ENCODE results near the gene ZNF544.
A peak's percentile ranks its signal among the peaks of the same experiment; 100 is the strongest.
"Not testable (repeated sequence)": the region's sequence is repeated elsewhere in the genome, so short reads cannot be mapped to it uniquely, and the experiment has no call there.

The ZNF544 gene

DNA sequence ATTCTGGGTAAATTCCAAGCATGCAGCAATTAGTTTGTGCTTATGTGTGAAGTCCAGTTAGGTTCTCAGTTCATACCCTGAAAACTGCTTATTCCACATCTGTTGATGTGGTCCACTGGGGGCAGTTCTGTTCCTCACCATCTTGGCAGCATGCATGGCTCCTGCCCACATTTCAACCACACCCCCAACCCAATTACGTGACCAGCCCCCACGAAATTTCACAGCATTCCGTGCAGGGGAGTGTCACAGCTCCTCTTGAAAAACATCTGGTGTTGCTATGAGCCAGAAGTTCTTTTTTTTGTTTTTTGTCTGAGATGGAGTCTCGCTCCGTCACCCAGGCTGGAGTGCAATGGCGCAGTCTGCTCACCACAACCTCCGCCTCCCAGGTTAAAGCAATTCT is 67.4 kb downstream of the ZNF544 start:
- peak in 1 of 10 donors; percentile 14 for DNase-seq
- intact Hi-C loops (cut with DNase I): no loop called here

DNA sequence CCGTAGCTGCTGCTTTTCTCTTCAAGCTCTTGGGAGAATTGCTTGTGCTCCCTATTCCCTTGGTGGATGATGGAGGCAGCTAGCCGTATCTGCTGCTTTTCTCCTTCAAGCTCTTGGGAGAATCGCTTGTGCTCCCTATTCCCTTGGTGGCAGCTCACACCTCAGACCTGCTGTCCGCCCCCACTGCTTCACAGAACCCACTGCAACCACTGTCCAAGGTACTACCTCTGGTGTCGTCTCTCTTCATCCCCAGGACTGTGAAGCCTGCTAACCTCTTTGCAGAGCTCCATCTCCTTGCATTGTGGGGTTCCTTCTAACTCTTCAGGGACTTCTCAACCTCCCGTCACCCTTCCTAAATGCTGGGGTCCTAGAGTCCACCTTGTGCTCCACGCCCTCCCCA is 71.9 kb downstream of the ZNF544 start:
- peak in 1 of 10 donors; percentile 27 for DNase-seq
- intact Hi-C loops (cut with DNase I): loop anchor here (10.0 kb wide), 1 partner anchor 116 kb away; the partner anchor contains the start of gene ZNF274

DNA sequence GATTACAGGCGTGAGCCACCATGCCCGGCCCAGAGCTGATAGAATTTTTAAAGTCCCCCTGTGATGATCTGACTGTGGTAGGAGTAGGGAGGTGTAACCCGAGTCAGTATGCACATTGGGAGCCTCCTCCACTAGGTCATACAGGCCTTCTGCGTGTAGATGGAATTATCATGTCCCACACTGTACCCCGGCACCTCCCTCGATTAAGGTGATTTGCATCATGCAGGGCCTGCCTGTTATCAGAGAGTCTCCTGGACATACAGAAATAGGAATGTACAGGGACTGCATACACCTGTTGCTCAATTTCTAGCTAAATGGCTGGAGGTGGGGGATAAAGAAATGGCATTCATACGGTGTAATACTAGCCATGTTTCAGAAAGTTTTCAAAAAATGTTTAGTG is 75.5 kb downstream of the ZNF544 start:
- intact Hi-C loops (cut with DNase I): loop anchor here (2.0 to 10.0 kb wide), 3 partner anchors 23 to 119 kb away; partner anchors contain the start of genes ZNF274, ZNF8 and ZSCAN22
- DNase-seq: no peak

DNA sequence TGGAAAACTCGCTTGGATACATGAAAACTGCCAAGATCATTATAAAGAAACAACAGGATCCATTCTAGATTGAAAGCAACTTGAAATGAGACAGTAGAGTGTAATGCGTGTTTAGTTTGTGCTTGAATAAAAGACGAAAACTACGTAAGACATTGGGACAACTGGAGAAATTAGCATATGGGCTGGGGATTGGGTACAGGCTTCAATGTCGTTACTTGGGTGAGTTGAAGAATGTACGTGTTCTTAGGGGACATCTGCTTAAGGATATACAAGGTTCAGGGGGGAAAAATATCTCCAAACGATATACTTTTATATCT is 76.0 kb downstream of the ZNF544 start:
- no peak for DNase-seq
- intact Hi-C loops (cut with DNase I): loop anchor here (2.0 to 10.0 kb wide), 3 partner anchors 22 to 120 kb away; partner anchors contain the start of genes ZNF274, ZNF8 and ZSCAN22

DNA sequence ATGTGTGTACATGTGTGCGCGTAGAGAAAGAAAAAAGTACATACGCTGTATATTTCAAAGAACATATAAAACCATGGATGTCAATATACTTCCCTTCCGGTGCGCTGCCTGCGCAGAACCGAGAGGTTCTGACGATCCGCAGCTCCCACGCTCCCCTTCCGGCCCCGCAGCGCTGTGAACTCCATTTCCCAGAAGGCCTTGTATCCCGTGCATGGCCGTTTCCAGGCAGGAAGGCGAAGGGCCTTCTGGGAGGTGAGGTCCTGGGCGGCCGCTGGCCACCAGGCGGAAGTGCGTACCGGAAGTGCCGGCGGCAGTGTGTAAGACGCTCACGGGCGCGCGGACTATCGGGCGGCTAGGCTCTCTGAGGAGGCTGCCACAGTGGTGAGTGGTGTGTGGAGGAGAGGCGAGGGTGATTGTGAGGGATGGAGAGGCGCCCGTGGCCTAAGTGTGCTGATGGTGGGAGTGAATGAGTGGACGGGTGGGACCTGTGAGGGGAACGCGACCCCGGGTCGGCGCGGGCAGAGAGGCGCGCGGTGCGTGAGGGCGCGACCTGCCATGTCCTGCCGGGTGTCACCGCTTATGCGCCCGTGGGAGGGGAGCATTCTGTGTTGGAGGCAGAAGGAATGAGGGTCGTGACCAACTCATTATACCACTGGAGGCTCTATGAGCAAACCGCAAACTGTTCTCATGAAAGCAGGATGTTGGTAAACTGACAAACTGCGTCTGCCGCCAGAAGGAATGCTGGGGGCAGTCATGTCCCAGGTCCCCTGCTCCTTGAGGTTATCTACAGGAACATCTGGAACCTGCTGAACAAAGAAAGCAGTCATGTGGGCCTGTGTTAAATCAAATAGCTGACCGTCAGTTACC is 76.6 kb downstream of the ZNF544 start, which contains the start of gene ERVK3-1:
TSS of gene ERVK3-1 (plus strand) at position 313 of the 867 bp plus-strand sequence. CDS start 6,792 bp downstream, outside the sequence.
- peak; percentile 94 to 100 (median 96) for DNase-seq
- intact Hi-C loops (cut with DNase I): loop anchor here (2.0 to 10.0 kb wide), 3 partner anchors 22 to 120 kb away; partner anchors contain the start of genes ZNF274, ZNF8 and ZSCAN22

DNA sequence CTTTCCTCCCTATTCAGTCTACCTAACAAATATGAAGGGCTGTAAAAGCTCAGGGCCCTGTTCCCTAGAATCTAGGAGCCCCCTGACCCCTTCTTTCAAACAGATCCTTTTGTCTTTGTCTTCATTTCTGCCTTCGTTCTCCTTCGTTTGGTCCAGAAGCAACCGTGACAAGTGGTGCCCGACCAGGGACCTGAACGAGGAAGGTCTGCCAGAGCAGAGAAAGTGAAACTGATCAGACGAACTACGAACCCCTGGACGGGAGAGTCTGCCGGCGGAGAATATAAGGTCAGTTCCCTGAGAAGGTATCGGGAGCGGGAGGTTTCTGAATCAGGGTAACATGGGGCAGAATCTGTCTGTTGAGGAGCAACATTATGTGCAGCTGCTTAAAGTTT is 77.2 kb downstream of the ZNF544 start:
- intact Hi-C loops (cut with DNase I): loop anchor here (2.0 to 10.0 kb wide), 3 partner anchors 21 to 121 kb away; partner anchors contain the start of genes ZNF274, ZNF8 and ZSCAN22
- DNase-seq: no peak

DNA sequence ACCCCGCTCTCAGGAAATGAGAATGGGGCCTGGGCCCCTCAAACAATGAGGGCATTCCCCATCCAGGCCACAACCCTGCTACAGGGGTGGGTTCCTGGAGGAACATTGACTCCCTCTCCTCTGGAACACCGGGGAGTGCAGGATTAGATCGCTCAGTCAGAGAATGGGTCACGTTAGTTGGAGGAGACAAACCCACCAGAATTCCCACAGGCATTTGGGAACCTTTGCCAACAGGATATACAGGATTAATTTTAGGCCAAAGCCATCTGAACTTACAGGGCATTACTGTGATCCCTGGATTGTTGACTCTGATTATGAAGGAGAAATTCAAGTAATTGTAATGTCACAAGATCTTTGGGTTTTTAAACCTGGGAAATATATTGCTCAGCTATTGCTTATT is 79.0 kb downstream of the ZNF544 start:
- intact Hi-C loops (cut with DNase I): loop anchor here (10.0 kb wide), 1 partner anchor 123 kb away; the partner anchor contains the start of gene ZNF274
- no peak for DNase-seq

DNA sequence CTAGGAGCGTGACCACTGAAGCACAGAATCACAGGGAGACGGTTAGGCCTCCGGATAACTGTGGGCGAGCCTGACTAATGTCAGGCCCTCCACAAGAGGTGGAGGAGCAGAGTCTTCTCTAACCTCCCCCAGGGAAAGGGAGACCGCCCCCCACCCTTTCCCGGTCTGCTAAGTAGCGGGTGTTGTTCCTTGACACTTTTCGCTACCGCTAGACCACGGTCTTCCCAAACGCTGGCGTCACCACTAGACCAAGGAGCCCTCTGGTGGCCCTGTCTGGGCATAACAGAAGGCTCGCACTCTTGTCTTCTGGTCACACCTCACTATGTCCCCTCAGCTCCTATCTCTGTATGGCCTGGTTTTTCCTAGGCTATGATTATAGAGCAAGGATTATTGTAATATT is 82.0 kb downstream of the ZNF544 start:
- intact Hi-C loops (cut with DNase I): not testable (repeated sequence)
- DNase-seq: peak in 8 of 10 donors; percentile 38 to 94 (median 56)

DNA sequence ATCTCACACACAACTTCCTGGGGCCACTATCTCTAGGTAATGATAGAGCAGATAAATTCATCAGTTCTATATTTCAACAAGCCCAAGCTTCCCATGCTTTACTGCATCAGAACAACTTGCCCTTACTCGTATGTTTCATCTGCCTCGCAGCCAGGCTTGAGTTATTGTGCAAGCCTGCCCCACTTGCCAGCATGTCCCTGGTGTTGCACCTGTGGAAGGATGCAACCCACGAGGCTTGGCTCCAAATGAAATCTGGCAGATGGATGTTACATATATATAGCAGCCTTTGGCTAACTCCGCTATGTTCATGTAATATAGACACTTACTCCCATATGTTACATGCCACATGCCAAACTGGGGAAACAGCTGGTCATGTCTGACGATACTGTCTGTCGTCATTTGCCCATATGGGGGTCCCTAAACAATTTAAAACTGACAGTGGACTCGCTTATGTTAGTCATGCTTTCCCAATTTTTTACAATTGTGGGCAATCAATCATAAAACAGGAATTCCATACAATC is 82.7 kb downstream of the ZNF544 start:
- intact Hi-C loops (cut with DNase I): no loop called here
- DNase-seq: peak in 7 of 10 donors; percentile 38 to 89 (median 64)

Data from posterior cingulate gyrus (tissue), 11 donors.